ENCODE measurements around the gene ABCC10. TPM values are rescaled to one million over a fixed set of nuclear protein-coding genes. Genes with fewer than 3 reads are reported as not detected.

Gene ABCC10
- total RNA-seq, 1 donor = 26.4 TPM

- H3K36me3 ChIP-seq (ENCODE audit: insufficient read depth, low read length) = no peaks in the 10 kb centered on the region
- peaks cover 48% of the 10 kb centered on the region for H3K79me2 ChIP-seq (ENCODE audit: insufficient read depth, low read length)
- no peak overlapping the region for H3K4me2 ChIP-seq (ENCODE audit: insufficient read depth, low read length)
- peak; percentile 78 for DNase-seq (ENCODE audit: insufficient read length, low spot score, missing footprints)
- H2AFZ ChIP-seq (ENCODE audit: low read length) = no peak overlapping the region
- TF ChIP-seq, protein P1, sequence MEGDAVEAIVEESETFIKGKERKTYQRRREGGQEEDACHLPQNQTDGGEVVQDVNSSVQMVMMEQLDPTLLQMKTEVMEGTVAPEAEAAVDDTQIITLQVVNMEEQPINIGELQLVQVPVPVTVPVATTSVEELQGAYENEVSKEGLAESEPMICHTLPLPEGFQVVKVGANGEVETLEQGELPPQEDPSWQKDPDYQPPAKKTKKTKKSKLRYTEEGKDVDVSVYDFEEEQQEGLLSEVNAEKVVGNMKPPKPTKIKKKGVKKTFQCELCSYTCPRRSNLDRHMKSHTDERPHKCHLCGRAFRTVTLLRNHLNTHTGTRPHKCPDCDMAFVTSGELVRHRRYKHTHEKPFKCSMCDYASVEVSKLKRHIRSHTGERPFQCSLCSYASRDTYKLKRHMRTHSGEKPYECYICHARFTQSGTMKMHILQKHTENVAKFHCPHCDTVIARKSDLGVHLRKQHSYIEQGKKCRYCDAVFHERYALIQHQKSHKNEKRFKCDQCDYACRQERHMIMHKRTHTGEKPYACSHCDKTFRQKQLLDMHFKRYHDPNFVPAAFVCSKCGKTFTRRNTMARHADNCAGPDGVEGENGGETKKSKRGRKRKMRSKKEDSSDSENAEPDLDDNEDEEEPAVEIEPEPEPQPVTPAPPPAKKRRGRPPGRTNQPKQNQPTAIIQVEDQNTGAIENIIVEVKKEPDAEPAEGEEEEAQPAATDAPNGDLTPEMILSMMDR (IDR thresholded peaks at IDR 0.05; ENCODE audit: extremely low read depth, low read depth, low read length) = no peak
- no peaks in the 10 kb centered on the region for H3K9me3 ChIP-seq (ENCODE audit: low read depth, low read length)
- peaks cover 45% of the 10 kb centered on the region for H4K20me1 ChIP-seq (ENCODE audit: insufficient read depth, low read length)
- H3K27ac ChIP-seq (ENCODE audit: low read depth, low read length) = no peak overlapping the region
- no peaks in the 10 kb centered on the region for H3K27me3 ChIP-seq (ENCODE audit: insufficient read depth, low read length)
- no peak overlapping the region for H3K4me3 ChIP-seq (ENCODE audit: insufficient read depth, low read length)
- peaks cover 27% of the 10 kb centered on the region for H3K4me1 ChIP-seq (ENCODE audit: insufficient read depth, low read length)
These were observed 61.4 kb downstream of the ABCC10 start for GRCh38 chr6:43488667-43489276.

GRCh38 chr6:43489277-43490072 lies 62.1 kb downstream of the ABCC10 start:
- H3K79me2 ChIP-seq (ENCODE audit: insufficient read depth, low read length) = peaks cover 50% of the 10 kb centered on the region
- peaks cover 45% of the 10 kb centered on the region for H4K20me1 ChIP-seq (ENCODE audit: insufficient read depth, low read length)

GRCh38 chr6:43490523-43490939 lies 63.2 kb downstream of the ABCC10 start:
- H3K36me3 ChIP-seq (ENCODE audit: insufficient read depth, low read length) = no peaks in the 10 kb centered on the region
- H3K27me3 ChIP-seq (ENCODE audit: insufficient read depth, low read length) = no peaks in the 10 kb centered on the region
- H3K4me1 ChIP-seq (ENCODE audit: insufficient read depth, low read length) = peaks cover 42% of the 10 kb centered on the region
- H3K27ac ChIP-seq (ENCODE audit: low read depth, low read length) = no peak overlapping the region
- H3K4me3 ChIP-seq (ENCODE audit: insufficient read depth, low read length) = no peak overlapping the region
- no peaks in the 10 kb centered on the region for H3K9me3 ChIP-seq (ENCODE audit: low read depth, low read length)
- H3K79me2 ChIP-seq (ENCODE audit: insufficient read depth, low read length) = peaks cover 50% of the 10 kb centered on the region
- TF ChIP-seq, protein P1 (IDR thresholded peaks at IDR 0.05; ENCODE audit: extremely low read depth, low read depth, low read length) = no peak
- H3K4me2 ChIP-seq (ENCODE audit: insufficient read depth, low read length) = no peak overlapping the region
- H2AFZ ChIP-seq (ENCODE audit: low read length) = no peak overlapping the region
- H4K20me1 ChIP-seq (ENCODE audit: insufficient read depth, low read length) = peaks cover 47% of the 10 kb centered on the region
- DNase-seq (ENCODE audit: insufficient read length, low spot score, missing footprints) = peak; percentile 66

More at GRCh38 chr6:43489277-43490072, 62.1 kb downstream of the ABCC10 start:
- Histone ChIP-seq H3K27me3 (ENCODE audit: insufficient read depth, low read length) (no peaks in the 10 kb centered on the region), H3K4me1 (ENCODE audit: insufficient read depth, low read length) (peaks cover 32% of the 10 kb centered on the region), H2AFZ (ENCODE audit: low read length) (no peak overlapping the region), H3K36me3 (ENCODE audit: insufficient read depth, low read length) (no peaks in the 10 kb centered on the region), H3K4me2 (ENCODE audit: insufficient read depth, low read length) (no peak overlapping the region), H3K27ac (ENCODE audit: low read depth, low read length) (no peak overlapping the region), H3K9me3 (ENCODE audit: low read depth, low read length) (no peaks in the 10 kb centered on the region), H3K4me3 (ENCODE audit: insufficient read depth, low read length) (no peak overlapping the region)
- peak; percentile 73 for DNase-seq (ENCODE audit: insufficient read length, low spot score, missing footprints)
- TF ChIP-seq, protein P1 (IDR thresholded peaks at IDR 0.05; ENCODE audit: extremely low read depth, low read depth, low read length) = no peak
